Measurements from ENCODE around the gene NDUFS4.
"Not testable (repeated sequence)": the region's sequence is repeated elsewhere in the genome, so short reads cannot be mapped to it uniquely, and the experiment has no call there.

The NDUFS4 gene

DNA sequence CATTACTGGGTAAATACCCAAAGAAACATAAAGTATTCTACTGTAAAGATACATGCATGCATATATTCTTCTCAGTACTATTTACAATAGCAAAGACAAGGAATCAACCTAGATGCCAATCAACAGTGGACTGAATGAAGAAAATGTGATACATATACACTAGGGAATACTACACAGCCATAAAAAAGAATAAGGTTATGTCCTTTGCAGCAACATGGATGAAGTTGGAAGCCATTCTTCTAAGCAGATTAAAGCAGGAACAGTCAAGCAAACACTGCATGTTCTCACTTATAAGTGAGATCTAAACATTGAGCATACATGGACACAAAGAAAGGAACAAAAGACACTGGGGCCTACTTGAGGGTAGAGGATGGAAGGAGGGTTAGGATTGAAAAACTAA, 39.6 kb upstream of the NDUFS4 start:
- Histone ChIP-seq H2AFZ (ENCODE audit: low read depth, low read length) (no peak overlapping the region), H3K36me3 (ENCODE audit: insufficient read depth, low read length) (no peaks in the 10 kb centered on the region), H3K4me3 (ENCODE audit: low read depth in 1 of 2, low read length in 2 of 2) (no peak overlapping the region), H3K4me1 (ENCODE audit: insufficient read depth, low read length) (no peaks in the 10 kb centered on the region), H3K4me2 (ENCODE audit: insufficient read depth, low read length) (no peak overlapping the region), H3K79me2 (ENCODE audit: insufficient read depth, low read length) (no peaks in the 10 kb centered on the region), H4K20me1 (ENCODE audit: insufficient read depth, low read length) (no peaks in the 10 kb centered on the region), H3K27ac (ENCODE audit: low read length) (no peak overlapping the region), H3K9me3 (ENCODE audit: insufficient read depth, low read length, severe bottlenecking) (no peaks in the 10 kb centered on the region), H3K27me3 (ENCODE audit: insufficient read depth, low read length, poor library complexity) (peaks cover under 1% of the 10 kb centered on the region), H3K9ac (ENCODE audit: low read depth, low read length) (no peak overlapping the region)
- TF ChIP-seq, protein P1, sequence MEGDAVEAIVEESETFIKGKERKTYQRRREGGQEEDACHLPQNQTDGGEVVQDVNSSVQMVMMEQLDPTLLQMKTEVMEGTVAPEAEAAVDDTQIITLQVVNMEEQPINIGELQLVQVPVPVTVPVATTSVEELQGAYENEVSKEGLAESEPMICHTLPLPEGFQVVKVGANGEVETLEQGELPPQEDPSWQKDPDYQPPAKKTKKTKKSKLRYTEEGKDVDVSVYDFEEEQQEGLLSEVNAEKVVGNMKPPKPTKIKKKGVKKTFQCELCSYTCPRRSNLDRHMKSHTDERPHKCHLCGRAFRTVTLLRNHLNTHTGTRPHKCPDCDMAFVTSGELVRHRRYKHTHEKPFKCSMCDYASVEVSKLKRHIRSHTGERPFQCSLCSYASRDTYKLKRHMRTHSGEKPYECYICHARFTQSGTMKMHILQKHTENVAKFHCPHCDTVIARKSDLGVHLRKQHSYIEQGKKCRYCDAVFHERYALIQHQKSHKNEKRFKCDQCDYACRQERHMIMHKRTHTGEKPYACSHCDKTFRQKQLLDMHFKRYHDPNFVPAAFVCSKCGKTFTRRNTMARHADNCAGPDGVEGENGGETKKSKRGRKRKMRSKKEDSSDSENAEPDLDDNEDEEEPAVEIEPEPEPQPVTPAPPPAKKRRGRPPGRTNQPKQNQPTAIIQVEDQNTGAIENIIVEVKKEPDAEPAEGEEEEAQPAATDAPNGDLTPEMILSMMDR (IDR thresholded peaks at IDR 0.05; ENCODE audit: borderline replicate concordance, extremely low read depth, low read length, poor library complexity, severe bottlenecking), result no peak
- no peak for TF ChIP-seq EZH2 (IDR thresholded peaks at IDR 0.05; ENCODE audit: borderline replicate concordance, low read depth, low read length, severe bottlenecking)
- ATAC-seq (ENCODE audit: insufficient read depth, low read depth) (no peak), DNase-seq (no peak)

DNA sequence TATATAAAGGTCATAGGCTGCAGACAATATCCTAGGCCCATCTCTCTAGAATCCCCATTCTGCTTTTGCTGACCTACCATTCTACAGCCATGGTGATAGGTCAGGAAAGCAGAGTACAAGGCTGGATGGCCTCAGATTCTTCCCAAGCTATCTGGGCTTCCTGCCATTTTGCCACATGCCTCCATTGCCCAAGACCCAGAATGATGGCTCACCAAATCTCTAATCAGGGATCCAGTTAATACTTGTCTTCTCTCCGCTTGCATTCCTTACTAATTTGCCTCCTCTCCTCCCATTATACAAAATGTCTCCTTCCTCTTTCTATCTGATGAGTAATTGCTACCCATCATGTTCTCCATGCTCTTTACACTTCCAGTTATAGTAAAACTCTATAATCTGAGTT, 22.7 kb upstream of the NDUFS4 start:
- H3K79me2 ChIP-seq (ENCODE audit: insufficient read depth, low read length), result no peaks in the 10 kb centered on the region
- ATAC-seq (ENCODE audit: insufficient read depth, low read depth) (no peak), DNase-seq (no peak)
- no peaks in the 10 kb centered on the region for H4K20me1 ChIP-seq (ENCODE audit: insufficient read depth, low read length)
- H3K9me3 ChIP-seq (ENCODE audit: insufficient read depth, low read length, severe bottlenecking), result no peaks in the 10 kb centered on the region
- H2AFZ ChIP-seq (ENCODE audit: low read depth, low read length), result no peak overlapping the region
- no peak for TF ChIP-seq EZH2 (IDR thresholded peaks at IDR 0.05; ENCODE audit: borderline replicate concordance, low read depth, low read length, severe bottlenecking)
- TF ChIP-seq, protein P1 (IDR thresholded peaks at IDR 0.05; ENCODE audit: borderline replicate concordance, extremely low read depth, low read length, poor library complexity, severe bottlenecking), result no peak
- no peak overlapping the region for H3K4me2 ChIP-seq (ENCODE audit: insufficient read depth, low read length)
- H3K27ac ChIP-seq (ENCODE audit: low read length), result no peak overlapping the region
- no peaks in the 10 kb centered on the region for H3K27me3 ChIP-seq (ENCODE audit: insufficient read depth, low read length, poor library complexity)
- H3K4me3 ChIP-seq (ENCODE audit: low read depth in 1 of 2, low read length in 2 of 2), result no peak overlapping the region
- H3K9ac ChIP-seq (ENCODE audit: low read depth, low read length), result no peak overlapping the region
- no peaks in the 10 kb centered on the region for H3K36me3 ChIP-seq (ENCODE audit: insufficient read depth, low read length)
- H3K4me1 ChIP-seq (ENCODE audit: insufficient read depth, low read length), result no peaks in the 10 kb centered on the region

DNA sequence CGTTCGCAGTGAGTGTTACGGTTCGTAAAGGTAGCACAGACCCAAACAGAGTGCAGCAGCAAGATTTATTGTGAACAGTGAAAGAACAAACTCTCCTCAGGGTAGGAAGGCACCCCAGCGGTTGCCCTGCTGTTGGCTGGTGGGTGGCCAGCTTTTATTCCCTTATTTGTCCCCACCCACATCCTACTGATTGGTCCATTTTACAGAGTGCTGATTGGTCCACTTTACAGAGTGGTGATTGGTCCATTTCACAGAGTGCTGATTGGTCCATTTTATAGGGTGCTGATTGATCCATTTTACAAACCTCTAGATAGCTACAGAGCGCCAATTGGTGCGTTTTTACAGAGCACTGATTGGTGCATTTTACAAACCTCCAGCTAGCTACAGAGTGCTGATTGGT, 19.7 kb upstream of the NDUFS4 start:
- not testable (repeated sequence) for ATAC-seq (ENCODE audit: insufficient read depth, low read depth); H3K9ac ChIP-seq (ENCODE audit: low read depth, low read length); H3K27me3 ChIP-seq (ENCODE audit: insufficient read depth, low read length, poor library complexity); H2AFZ ChIP-seq (ENCODE audit: low read depth, low read length); H3K4me2 ChIP-seq (ENCODE audit: insufficient read depth, low read length); DNase-seq; H3K27ac ChIP-seq (ENCODE audit: low read length); H3K79me2 ChIP-seq (ENCODE audit: insufficient read depth, low read length); H3K4me1 ChIP-seq (ENCODE audit: insufficient read depth, low read length); H4K20me1 ChIP-seq (ENCODE audit: insufficient read depth, low read length); H3K36me3 ChIP-seq (ENCODE audit: insufficient read depth, low read length); H3K9me3 ChIP-seq (ENCODE audit: insufficient read depth, low read length, severe bottlenecking); H3K4me3 ChIP-seq (ENCODE audit: low read depth in 1 of 2, low read length in 2 of 2)

DNA sequence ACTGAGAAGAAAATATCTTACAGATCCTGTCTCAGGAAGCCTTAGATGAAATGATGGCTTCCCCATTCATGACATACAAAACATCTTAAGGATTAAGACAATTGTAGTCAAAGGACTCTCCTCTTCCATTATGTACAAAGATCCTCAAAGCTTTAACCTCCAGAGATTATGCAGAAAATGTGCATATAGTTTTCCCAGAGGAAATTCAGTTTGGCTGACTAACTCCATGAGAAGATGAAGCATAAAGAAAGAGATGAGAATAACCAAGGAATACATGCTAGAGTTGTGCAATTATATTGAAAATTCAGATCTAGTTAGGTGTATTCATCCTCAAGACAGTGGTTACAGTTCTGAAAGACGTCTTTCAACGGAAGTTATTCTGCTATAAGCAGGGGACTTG, 18.6 kb upstream of the NDUFS4 start:
- TF ChIP-seq EZH2 (IDR thresholded peaks at IDR 0.05; ENCODE audit: borderline replicate concordance, low read depth, low read length, severe bottlenecking), result no peak
- TF ChIP-seq, protein P1 (IDR thresholded peaks at IDR 0.05; ENCODE audit: borderline replicate concordance, extremely low read depth, low read length, poor library complexity, severe bottlenecking), result no peak
- H3K9ac ChIP-seq (ENCODE audit: low read depth, low read length), result no peak overlapping the region

More for the DNA sequence above, 18.6 kb upstream of the NDUFS4 start:
- Histone ChIP-seq H3K4me3 (ENCODE audit: low read depth in 1 of 2, low read length in 2 of 2) (no peak overlapping the region), H3K36me3 (ENCODE audit: insufficient read depth, low read length) (no peaks in the 10 kb centered on the region), H3K4me1 (ENCODE audit: insufficient read depth, low read length) (no peaks in the 10 kb centered on the region), H3K79me2 (ENCODE audit: insufficient read depth, low read length) (no peaks in the 10 kb centered on the region), H4K20me1 (ENCODE audit: insufficient read depth, low read length) (no peaks in the 10 kb centered on the region), H3K9me3 (ENCODE audit: insufficient read depth, low read length, severe bottlenecking) (no peaks in the 10 kb centered on the region), H3K4me2 (ENCODE audit: insufficient read depth, low read length) (no peak overlapping the region), H3K27ac (ENCODE audit: low read length) (no peak overlapping the region), H2AFZ (ENCODE audit: low read depth, low read length) (no peak overlapping the region), H3K27me3 (ENCODE audit: insufficient read depth, low read length, poor library complexity) (peaks cover 6% of the 10 kb centered on the region)
- DNase-seq, result no peak
- no peak for ATAC-seq (ENCODE audit: insufficient read depth, low read depth)

All from DND-41 (cell line).